Caki2 (cell line): ENCODE results near the gene BRD7. TPM values are rescaled to one million over a fixed set of nuclear protein-coding genes. Genes with fewer than 3 reads are reported as not detected.

ENCODE experiments used
- DNase-seq: peaks from one replicate; pipeline ENCODE4 v3.0.0-alpha.2; 2015; ENCODE audit warnings: low read depth
- in situ Hi-C: cut with HindIII; loops from 2 replicates; pipeline ENCODE4 v1.10.0; 2016; ENCODE audit warnings: low sequenced_read_pairs, low pct_unique_long_range_greater_than_20kb, mixed read lengths
- total RNA-seq: library from RNA; depleted of rRNA; stranded (reverse); fragments of >200 nt; shearing (Covaris generic); gene quantifications from 2 replicates; pipeline ENCODE4 v1.2.3, GENCODE V29; 2014; ENCODE audit warnings: low replicate concordance

The BRD7 gene
- total RNA-seq, 1 experiment from 2014 or later = 37.9 TPM

- in situ Hi-C loops = no loop called here
Observed at GRCh38 chr16:50311134-50311528, 57.7 kb downstream of the BRD7 start.

GRCh38 chr16:50310308-50311133, 58.3 kb downstream of the BRD7 start:
- DNase-seq = no peak

More at GRCh38 chr16:50311134-50311528, 57.7 kb downstream of the BRD7 start:
- no peak for DNase-seq

GRCh38 chr16:50309527-50310307, 59.1 kb downstream of the BRD7 start:
- DNase-seq = no peak
- in situ Hi-C loops = no loop called here

More at GRCh38 chr16:50310308-50311133, 58.3 kb downstream of the BRD7 start:
- in situ Hi-C loops = no loop called here

- in situ Hi-C loops = no loop called here
- no peak for DNase-seq
Observed at GRCh38 chr16:50309156-50309526, 59.6 kb downstream of the BRD7 start.

- no peak for DNase-seq
- in situ Hi-C loops = no loop called here
Observed at GRCh38 chr16:50308237-50308965, 60.4 kb downstream of the BRD7 start.

- in situ Hi-C loops = no loop called here
- DNase-seq = no peak
Observed at GRCh38 chr16:50306287-50306686, 62.5 kb downstream of the BRD7 start.

GRCh38 chr16:50305441-50306061, 63.2 kb downstream of the BRD7 start:
- in situ Hi-C loops = no loop called here
- DNase-seq = no peak

- in situ Hi-C loops = no loop called here
Observed at GRCh38 chr16:50304467-50305440, 64.0 kb downstream of the BRD7 start.

GRCh38 chr16:50303605-50304466, 65.0 kb downstream of the BRD7 start:
- DNase-seq = no peak
- in situ Hi-C loops = no loop called here

More at GRCh38 chr16:50304467-50305440, 64.0 kb downstream of the BRD7 start:
- DNase-seq = no peak

- no peak for DNase-seq
- in situ Hi-C loops = no loop called here
Observed at GRCh38 chr16:50303041-50303604, 65.7 kb downstream of the BRD7 start.

GRCh38 chr16:50302472-50303005, 66.2 kb downstream of the BRD7 start:
- no peak for DNase-seq
- in situ Hi-C loops = no loop called here

GRCh38 chr16:50301626-50302471, 66.9 kb downstream of the BRD7 start:
- DNase-seq = no peak
- in situ Hi-C loops = no loop called here

- in situ Hi-C loops = no loop called here
- DNase-seq = no peak
Observed at GRCh38 chr16:50300942-50301625, 67.7 kb downstream of the BRD7 start.

GRCh38 chr16:50299508-50300105, 69.2 kb downstream of the BRD7 start:
- no peak for DNase-seq
- in situ Hi-C loops = no loop called here
